Stromal cell of bone marrow (primary cell): ENCODE data around the gene MOXD1.
"Not testable (repeated sequence)": the region's sequence is repeated elsewhere in the genome, so short reads cannot be mapped to it uniquely, and the experiment has no call there.

Experiments
- DNase-seq: peaks from one replicate; pipeline ENCODE4 v3.0.0-alpha.2; 2012; ENCODE audit warnings: low read depth

MOXD1 gene

GRCh38 chr6:132282696-132283095 is 118.6 kb downstream of the MOXD1 start:
- no peak for DNase-seq

- no peak for DNase-seq
These were observed 120.8 kb downstream of the MOXD1 start for GRCh38 chr6:132280436-132280835.

DNA sequence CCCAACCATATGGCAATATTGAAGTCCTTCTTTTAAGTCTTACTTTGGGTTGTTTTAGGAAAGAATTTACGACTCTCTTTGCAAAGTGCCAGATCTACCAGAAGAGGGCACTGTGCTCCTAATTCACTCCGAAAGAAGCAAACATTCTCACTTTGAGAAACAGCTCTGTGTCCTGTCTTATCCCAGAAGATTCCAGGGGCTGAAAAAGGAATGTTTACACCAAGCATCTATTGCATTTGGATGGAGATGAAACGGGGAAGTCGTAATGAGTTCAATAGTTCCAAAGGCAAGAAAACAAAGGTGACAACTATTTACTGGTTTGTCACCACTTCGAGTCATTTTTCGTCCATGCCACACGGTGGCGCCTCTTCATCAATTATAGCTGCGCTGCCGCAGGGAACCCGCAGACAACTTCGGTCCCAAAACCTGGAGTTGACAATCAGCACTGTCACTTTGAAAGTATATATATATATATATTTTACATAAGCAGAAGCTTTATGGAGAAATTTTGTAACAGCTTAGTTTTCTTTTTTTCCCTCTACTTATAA is 121.6 kb downstream of the MOXD1 start:
- peak; percentile 43 for DNase-seq

GRCh38 chr6:132275066-132275970 is 126.0 kb downstream of the MOXD1 start:
- DNase-seq = no peak

DNA sequence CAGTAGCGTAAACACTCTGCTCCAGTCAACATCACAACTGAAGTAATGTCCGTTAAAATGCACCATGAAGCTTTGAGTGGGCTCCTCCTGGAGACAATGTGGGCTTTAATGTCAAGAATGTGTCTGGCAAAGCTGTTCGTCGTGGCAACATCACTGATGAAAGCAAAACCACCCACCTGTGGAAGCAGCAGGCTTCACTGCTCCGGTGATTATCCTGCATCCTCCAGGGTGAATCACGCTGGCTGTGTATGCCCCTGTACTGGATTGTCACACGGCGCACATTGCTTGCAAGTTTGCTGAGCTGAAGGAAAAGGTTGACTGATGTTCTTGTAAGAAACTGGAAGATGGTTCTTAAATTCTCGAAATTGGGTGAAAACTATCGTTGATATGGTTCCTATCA is 128.5 kb downstream of the MOXD1 start:
- no peak for DNase-seq

- no peak for DNase-seq
These were observed 130.4 kb downstream of the MOXD1 start for GRCh38 chr6:132270726-132271402.

GRCh38 chr6:132268666-132269065 is 132.6 kb downstream of the MOXD1 start:
- DNase-seq = not testable (repeated sequence)

DNA sequence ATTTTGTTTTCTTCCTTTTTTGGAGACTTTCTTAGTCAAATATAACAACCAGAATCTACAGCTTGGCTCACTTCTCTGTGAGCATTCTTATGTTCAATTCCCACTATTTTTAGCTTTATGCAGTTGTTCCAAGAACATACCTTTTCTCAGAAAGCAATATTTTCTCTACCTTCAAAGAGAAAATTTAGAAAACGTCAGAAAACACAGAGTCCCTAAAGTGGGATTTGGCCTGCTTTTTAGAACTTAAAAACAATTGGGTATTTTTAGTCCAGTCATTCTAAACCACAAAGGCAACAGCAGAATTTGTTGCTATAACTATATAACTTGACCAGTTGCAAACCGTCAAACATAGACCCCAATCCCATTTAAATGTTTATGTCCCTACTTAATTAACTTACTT is 133.1 kb downstream of the MOXD1 start:
- DNase-seq = no peak

GRCh38 chr6:132265451-132266097 is 135.7 kb downstream of the MOXD1 start:
- DNase-seq = no peak

GRCh38 chr6:132264021-132264500 is 137.2 kb downstream of the MOXD1 start:
- no peak for DNase-seq

DNA sequence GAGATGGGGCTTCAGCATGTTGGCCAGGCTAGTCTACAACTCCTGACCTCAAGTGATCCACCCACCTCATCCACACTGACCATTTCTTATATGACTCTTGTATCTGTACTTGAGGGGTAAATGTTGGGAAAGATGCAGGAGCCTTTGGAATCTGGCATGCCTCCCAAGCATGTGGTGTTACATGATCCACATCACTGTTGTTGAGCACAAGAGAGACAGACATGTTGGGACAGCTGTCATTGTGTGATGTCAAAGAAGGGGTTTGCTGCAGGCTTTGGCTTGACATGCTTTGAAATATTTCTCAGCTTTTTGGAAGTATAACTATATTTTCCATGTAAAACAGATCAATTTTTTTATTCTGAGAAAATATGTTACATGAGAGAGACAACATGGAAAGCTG is 139.9 kb downstream of the MOXD1 start:
- no peak for DNase-seq

DNA sequence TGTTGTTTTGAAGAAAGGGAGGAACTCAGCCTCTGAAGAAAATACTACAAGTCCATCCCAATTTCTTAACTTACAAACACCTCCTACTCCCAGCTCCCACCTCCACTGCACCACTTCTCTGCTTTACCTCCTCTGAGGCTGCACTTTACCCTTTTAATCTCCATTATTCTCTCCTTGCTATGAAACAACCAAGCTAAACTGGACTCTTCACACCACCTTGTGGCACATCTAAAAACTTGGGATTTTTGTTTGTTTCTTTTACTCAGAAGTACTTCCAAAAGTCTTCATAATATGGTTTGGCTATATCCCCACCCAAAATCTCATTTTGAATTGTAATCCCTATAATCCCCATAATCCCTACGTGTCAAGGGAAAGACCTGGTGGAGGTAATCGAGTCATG is 142.2 kb downstream of the MOXD1 start:
- no peak for DNase-seq

- no peak for DNase-seq
These were observed 143.7 kb downstream of the MOXD1 start for GRCh38 chr6:132257561-132257960.

DNA sequence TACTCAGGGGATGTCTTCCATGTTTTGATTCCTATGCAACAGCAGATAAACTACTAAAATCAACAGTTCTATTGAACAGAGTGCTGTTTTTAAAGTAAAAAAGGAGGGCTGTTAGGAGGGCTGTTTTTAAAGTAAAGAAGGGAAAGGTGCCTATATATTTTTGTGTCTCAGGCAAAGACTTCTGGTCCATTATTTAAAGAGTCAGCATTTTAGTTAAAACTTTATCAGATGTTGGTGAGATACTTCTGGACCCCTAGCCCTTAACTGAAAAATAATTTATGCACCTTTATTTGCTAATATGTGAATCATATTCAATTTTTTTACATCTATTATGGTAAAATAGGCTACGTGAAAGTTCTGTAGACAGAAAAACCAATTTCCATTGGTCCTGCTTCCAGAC is 144.8 kb downstream of the MOXD1 start:
- no peak for DNase-seq

DNA sequence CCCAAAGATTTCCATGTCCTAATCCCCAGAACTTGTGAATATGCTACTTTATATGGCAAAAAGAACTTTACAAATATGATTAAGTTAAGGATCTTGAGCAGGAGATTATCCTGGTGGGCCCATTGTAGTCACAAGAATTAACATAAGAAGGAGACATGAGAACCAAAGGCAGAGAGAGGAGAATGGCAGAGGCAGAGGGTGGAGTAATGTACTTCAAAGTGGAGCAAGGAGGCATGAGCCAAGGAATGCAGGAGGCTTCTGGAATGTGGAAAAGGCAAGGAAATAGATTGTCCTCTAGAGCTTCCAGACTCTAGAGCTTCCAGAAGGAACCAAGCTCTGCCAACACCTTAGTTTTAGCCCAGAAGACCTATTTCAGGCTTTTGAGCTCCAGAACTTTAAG is 147.4 kb downstream of the MOXD1 start:
- no peak for DNase-seq

GRCh38 chr6:132253211-132253610 is 148.1 kb downstream of the MOXD1 start:
- no peak for DNase-seq

DNA sequence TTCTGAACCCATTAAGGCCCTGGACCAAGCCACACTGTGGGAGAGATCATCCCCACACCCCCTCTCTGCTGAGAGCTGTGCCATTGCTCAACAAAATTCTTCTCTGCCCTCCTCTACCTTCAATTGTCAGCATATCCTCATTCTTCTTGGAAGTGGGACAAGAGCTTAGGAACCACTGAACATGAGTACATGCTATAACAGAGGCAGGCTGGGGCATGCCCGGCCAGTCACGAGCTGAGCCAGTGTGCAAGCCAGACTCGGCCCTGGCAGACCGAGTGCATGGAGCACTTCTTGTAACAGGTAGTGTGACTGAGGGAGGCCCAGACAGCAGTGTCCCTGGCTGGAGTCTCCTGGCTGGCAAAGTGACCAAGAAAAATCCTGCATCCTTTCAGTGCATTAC is 149.2 kb downstream of the MOXD1 start:
- no peak for DNase-seq

- DNase-seq = no peak
These were observed 149.6 kb downstream of the MOXD1 start for GRCh38 chr6:132251711-132252110.

GRCh38 chr6:132247381-132248159 is 153.7 kb downstream of the MOXD1 start:
- peak; percentile 73 for DNase-seq

- DNase-seq = no peak
These were observed 154.5 kb downstream of the MOXD1 start for GRCh38 chr6:132246632-132247270.

DNA sequence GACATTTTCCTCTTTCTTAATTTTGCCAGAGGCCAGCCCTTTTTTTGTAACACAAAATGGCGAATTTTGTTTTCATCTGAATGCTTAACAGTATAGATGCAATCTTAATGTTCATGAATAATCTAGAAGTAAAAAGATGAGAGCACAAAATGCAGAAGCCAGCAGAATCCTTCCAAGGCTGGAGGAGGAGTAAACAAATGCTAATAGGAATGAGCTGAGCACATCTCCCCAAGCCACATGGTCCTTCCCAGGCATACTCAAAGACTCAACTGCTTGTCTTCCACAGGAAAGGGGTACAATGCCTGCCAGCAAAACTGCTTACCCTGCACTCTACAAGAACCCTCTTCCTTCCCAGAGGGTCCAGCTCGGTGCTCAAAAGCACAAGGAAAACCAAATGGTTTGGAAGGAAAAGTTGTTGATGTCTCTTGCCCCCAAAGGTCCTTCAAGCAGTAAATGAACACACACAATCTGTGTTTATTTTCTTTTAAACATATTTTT is 155.1 kb downstream of the MOXD1 start:
- no peak for DNase-seq
